Thoracic aorta (tissue), 2 donors: Measurements from ENCODE around the gene GOLPH3. TPM values are rescaled to one million over a fixed set of nuclear protein-coding genes. Genes with fewer than 3 reads are reported as not detected.

Source experiments
- ATAC-seq: fragments of 150-250 bp; one replicate; pipeline ENCODE4 v1.8.0; 2017; ENCODE audit warnings: low read depth; ENCODE audit not compliant: insufficient number of reproducible peaks, low FRiP score
- DNase-seq: peaks from one replicate; pipeline ENCODE4 v3.0.0-alpha.2; 2020; ENCODE audit warnings: low spot score
- H3K27ac ChIP-seq, 2 donors: fragments of 200-600 bp; sonication (generic); 1 replicate in 1 of 2; 2 replicates in 1 of 2; pipeline ENCODE4 v1.5.1; 2016; ENCODE audit warnings: mild to moderate bottlenecking in 2 of 2, moderate library complexity in 2 of 2
- H3K27me3 ChIP-seq: fragments of 200-600 bp; sonication (generic); replicated peaks from 2 replicates; pipeline ENCODE4 v1.6.0; 2016; ENCODE audit warnings: mild to moderate bottlenecking; ENCODE audit not compliant: insufficient read depth
- H3K36me3 ChIP-seq: fragments of 200-600 bp; sonication (generic); one replicate; pipeline ENCODE4 v1.5.1; 2016
- H3K4me1 ChIP-seq, 2 donors: fragments of 200-600 bp; sonication (generic); 1 replicate in 1 of 2; 2 replicates in 1 of 2; pipeline versions ENCODE4 v1.5.1 to v1.6.0; 2016; ENCODE audit warnings: low read depth in 2 of 2, mild to moderate bottlenecking in 1 of 2; ENCODE audit not compliant: control insufficient read depth in 1 of 2
- H3K4me3 ChIP-seq: fragments of 200-600 bp; sonication (generic); 2 replicates; pipeline ENCODE4 v1.5.1; 2016; ENCODE audit warnings: mild to moderate bottlenecking
- H3K9me3 ChIP-seq: fragments of 200-600 bp; sonication (generic); 2 replicates; pipeline ENCODE4 v1.5.1; 2016
- CTCF ChIP-seq: fragments of 200-600 bp; sonication (generic); IDR thresholded peaks from one replicate; pipeline ENCODE4 v1.5.1; 2019; ENCODE audit warnings: antibody characterized with exemption
- total RNA-seq, 2 donors: library from RNA; depleted of rRNA; stranded (reverse); fragments of >200 nt; gene quantifications; one replicate each; pipeline versions ENCODE4 v1.1.0 to v1.2.3, GENCODE V29; 2016

Gene GOLPH3
- total RNA-seq, 2 donors from 2014 or later, result 71.8 to 113 TPM

DNA sequence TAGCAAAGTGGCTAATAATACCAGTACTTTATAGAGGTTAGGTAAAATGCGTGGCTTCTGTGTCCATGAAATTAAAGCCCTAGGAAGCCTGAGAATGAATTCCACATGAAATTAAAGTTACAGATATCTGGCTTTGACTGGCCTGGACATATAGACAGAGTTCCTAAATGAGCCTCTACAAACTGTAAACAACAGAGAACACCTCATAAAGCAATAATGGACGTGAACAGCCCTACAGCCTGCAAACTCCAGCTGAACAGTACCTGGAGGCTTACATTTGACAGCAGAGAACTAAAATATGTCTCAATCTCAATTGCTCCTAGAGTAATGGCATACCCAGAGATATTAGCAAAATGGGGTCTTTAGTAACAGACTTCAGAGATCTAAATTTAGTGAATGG lies 28.7 kb downstream of the GOLPH3 start:
- H3K36me3 ChIP-seq, result no peaks in the 10 kb centered on the region
- H3K27ac ChIP-seq, result no peak overlapping the region
- peaks cover 33 to 60% of the 10 kb centered on the region in 2 donors for H3K4me1 ChIP-seq
- no peaks in the 10 kb centered on the region for H3K9me3 ChIP-seq
- DNase-seq (no peak), ATAC-seq (no peak)
- no peak for TF ChIP-seq CTCF
- H3K27me3 ChIP-seq, result no peaks in the 10 kb centered on the region
- H3K4me3 ChIP-seq, result no peak overlapping the region

GRCh38 chr5:32144378-32145207 lies 29.5 kb downstream of the GOLPH3 start:
- ATAC-seq (no peak), DNase-seq (no peak)
- TF ChIP-seq CTCF, result no peak
- Histone ChIP-seq H3K27ac (no peak overlapping the region), H3K4me3 (no peak overlapping the region), H3K27me3 (no peaks in the 10 kb centered on the region), H3K4me1 (peaks cover 26 to 52% of the 10 kb centered on the region in 2 donors), H3K36me3 (no peaks in the 10 kb centered on the region), H3K9me3 (no peaks in the 10 kb centered on the region)

DNA sequence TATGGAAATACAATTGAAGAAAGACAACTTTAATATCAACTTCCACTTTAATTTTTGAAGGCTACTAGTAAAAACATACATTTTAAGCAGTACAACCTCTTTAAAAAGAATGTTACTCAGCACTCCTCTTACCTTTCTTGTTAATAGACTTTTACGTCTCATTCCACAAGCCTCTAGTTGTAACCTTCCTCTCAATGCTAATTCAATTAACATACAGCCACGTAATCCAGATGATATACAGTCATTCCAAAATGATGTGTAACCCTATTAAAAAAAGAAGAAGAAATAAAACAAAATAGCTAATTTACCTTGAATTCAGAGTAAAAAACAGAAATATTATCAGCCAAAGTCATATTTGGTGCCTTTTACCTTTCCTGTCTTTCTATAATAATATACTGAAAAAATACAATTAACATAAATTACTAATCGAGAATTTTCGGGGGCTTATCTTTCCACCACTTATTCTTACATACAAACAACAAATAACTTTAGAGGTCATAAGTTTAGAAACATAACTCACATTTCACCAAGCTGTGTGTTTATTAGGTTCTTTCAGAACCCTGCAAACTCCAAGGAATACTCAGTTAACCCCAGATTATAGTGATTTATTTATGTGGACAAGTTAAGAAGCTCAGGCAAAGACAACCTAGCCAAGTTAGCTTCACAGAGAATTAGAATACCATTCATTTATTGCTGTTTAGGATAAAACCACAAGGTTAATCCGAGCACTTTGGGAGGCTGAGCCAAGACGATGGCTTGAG lies 30.3 kb downstream of the GOLPH3 start:
- Histone ChIP-seq H3K4me3 (no peak overlapping the region), H3K36me3 (no peaks in the 10 kb centered on the region), H3K27ac (no peak overlapping the region), H3K9me3 (no peaks in the 10 kb centered on the region), H3K27me3 (no peaks in the 10 kb centered on the region), H3K4me1 (peaks cover 25 to 44% of the 10 kb centered on the region in 2 donors)
- DNase-seq (no peak), ATAC-seq (no peak)
- TF ChIP-seq CTCF, result no peak

DNA sequence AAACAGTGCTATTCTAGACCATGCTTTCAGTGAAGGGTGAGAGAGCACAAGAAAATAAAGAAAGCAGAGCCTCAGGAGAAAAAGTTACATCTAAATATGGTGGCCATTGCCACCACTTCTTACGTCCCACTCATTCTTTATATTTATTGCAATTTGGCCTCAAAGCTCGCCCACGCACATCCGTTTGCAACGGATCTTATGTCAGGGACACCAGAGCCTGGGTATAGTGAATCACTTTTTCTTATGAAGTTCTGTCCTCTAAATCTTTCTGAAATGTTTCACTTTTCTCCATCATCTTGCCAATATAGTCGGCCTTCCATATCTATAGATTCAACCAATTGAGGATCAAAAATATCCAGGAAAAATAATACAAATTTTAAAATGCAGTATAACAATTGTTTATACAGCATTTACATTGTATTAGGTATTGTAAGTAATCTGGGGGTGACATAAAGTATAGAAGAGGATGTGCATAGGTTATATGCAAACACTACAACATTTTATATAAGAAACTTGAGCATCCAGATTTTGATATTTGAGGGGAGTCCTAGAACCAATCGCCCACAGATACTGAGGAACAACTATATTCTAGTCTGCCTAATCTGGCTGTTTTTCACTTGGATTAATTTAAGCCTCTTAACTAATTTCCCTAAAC lies 35.2 kb downstream of the GOLPH3 start:
- no peak overlapping the region for H3K27ac ChIP-seq
- no peaks in the 10 kb centered on the region for H3K27me3 ChIP-seq
- H3K36me3 ChIP-seq, result peaks cover 11% of the 10 kb centered on the region
- H3K9me3 ChIP-seq, result no peaks in the 10 kb centered on the region
- TF ChIP-seq CTCF, result no peak
- DNase-seq (no peak), ATAC-seq (no peak)
- no peak overlapping the region for H3K4me3 ChIP-seq
- H3K4me1 ChIP-seq, result peaks cover 0 to 6% of the 10 kb centered on the region in 2 donors

- Histone ChIP-seq H3K4me3 (no peak overlapping the region), H3K27me3 (no peaks in the 10 kb centered on the region), H3K27ac (no peak overlapping the region), H3K36me3 (peaks cover 11% of the 10 kb centered on the region), H3K9me3 (no peaks in the 10 kb centered on the region), H3K4me1 (peaks cover 7 to 14% of the 10 kb centered on the region in 2 donors)
- DNase-seq (no peak), ATAC-seq (no peak)
- no peak for TF ChIP-seq CTCF
Measured at GRCh38 chr5:32136342-32136741, 37.8 kb downstream of the GOLPH3 start.
